Mammary epithelial cell (primary cell): ENCODE data around the gene GRK1.

Experiments used
- CTCF ChIP-seq, 2 donors: IDR thresholded peaks in 1 of 2; conservative IDR thresholded peaks in 1 of 2; 2 replicates each; pipeline ENCODE4 v1.5.1; 2011 to 2012; ENCODE audit warnings: inconsistent platforms in 2 of 2, low read length in 2 of 2, mild to moderate bottlenecking in 2 of 2, control low read depth in 1 of 2, low read depth in 1 of 2; ENCODE audit not compliant: insufficient read depth in 1 of 2; ENCODE audit errors: extremely low read depth in 1 of 2
- EZH2 ChIP-seq: IDR thresholded peaks from 2 replicates; pipeline ENCODE4 v1.6.1; 2012; ENCODE audit warnings: low read length, inconsistent platforms, borderline replicate concordance

- no peak for TF ChIP-seq CTCF (conservative IDR thresholded peaks at IDR 0.05 in 1 of 2, IDR thresholded peaks at IDR 0.05 in 1 of 2; ENCODE audit: extremely low read depth in 1 of 2, insufficient read depth in 1 of 2, low read depth in 1 of 2, low read length in 2 of 2)
- no peak for TF ChIP-seq EZH2
Observed at GRCh38 chr13:113746143-113746525, 79.1 kb downstream of the GRK1 start.
